ENCODE data around the gene ATRN. TPM values are rescaled to one million over a fixed set of nuclear protein-coding genes. Genes with fewer than 3 reads are reported as not detected.
"Not testable (repeated sequence)": the region's sequence is repeated elsewhere in the genome, so short reads cannot be mapped to it uniquely, and the experiment has no call there.

ATRN gene
- total RNA-seq, 1 experiment from 2014 or later = 21.6 TPM

DNA sequence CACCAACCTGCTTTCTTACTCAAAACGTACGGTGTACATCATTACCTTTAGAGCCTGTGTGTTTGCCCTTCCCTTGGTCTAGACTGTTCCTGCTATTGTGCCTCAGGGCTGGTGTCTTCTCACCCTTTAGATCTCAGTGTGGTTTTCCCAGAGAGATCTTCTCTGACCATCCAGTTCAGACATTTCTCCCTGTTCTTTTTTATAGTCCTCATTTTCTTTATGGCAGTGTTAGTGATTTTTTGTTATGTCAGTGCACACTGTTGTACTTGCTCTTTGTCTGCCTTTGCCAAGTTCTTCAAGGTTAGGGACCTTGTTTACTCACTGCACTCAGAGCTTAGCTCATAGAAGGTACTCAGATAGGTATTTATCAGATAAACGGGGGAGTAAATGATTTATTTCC lies 82.8 kb downstream of the ATRN start:
- in situ Hi-C loops (cut with HindIII; ENCODE audit: low sequenced_read_pairs) = no loop called here
- DNase-seq (ENCODE audit: low spot score) = no peak

DNA sequence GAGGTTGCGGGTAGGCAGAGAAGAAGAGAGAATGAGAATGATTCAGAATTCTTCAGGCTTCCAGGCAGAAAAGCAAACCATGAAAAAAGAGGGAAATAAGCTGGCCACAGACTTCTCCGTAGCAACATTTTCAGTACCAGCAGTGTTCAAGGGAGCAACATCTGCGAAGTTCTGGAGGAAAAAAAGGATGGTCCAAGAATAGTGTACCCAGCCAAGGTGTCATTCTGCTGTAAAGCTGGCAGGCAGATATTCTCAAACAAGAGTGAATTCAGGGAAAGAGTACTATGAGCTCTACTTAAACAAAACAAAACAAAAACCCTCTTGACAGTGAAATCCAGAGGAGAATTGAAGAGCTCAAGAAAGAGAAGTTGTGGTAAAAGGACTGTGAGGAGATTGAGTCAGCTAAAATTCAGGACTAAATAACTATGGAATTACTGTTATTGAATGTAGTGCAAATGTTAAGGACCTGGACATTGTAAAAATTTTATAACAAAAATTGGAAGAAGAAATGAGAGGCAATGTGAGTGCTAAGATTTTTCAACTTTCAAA lies 86.5 kb downstream of the ATRN start:
- DNase-seq (ENCODE audit: low spot score) = no peak
- in situ Hi-C loops (cut with HindIII; ENCODE audit: low sequenced_read_pairs) = no loop called here

- in situ Hi-C loops (cut with HindIII; ENCODE audit: low sequenced_read_pairs) = no loop called here
- no peak for DNase-seq (ENCODE audit: low spot score)
These were observed 88.4 kb downstream of the ATRN start for GRCh38 chr20:3559231-3559630.

DNA sequence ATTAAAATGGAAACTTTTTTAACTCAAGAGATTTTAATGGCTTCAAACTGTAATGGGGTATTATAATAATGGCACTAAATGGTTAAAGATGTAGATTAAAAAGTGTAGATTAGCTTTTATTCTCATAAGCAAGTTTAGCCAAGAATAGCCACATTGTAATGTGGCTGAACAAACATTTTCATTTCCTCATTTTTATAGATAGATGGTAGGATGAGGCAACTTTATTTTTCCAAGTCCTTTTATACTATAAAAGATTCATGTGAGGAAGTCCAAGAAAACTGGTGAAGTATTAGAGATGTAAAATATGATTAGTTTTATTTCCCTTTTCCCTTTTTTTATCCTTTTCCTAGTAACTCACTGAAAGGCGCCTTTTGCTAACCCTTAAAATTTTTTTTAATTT lies 88.8 kb downstream of the ATRN start:
- DNase-seq (ENCODE audit: low spot score) = no peak
- in situ Hi-C loops (cut with HindIII; ENCODE audit: low sequenced_read_pairs) = no loop called here

GRCh38 chr20:3560162-3560561 lies 89.3 kb downstream of the ATRN start:
- in situ Hi-C loops (cut with HindIII; ENCODE audit: low sequenced_read_pairs) = no loop called here

GRCh38 chr20:3560578-3560977 lies 89.8 kb downstream of the ATRN start:
- no peak for DNase-seq (ENCODE audit: low spot score)

More at GRCh38 chr20:3560162-3560561, 89.3 kb downstream of the ATRN start:
- DNase-seq (ENCODE audit: low spot score) = no peak

GRCh38 chr20:3563133-3563532 lies 92.3 kb downstream of the ATRN start:
- in situ Hi-C loops (cut with HindIII; ENCODE audit: low sequenced_read_pairs) = no loop called here
- DNase-seq (ENCODE audit: low spot score) = no peak

More at GRCh38 chr20:3560578-3560977, 89.8 kb downstream of the ATRN start:
- in situ Hi-C loops (cut with HindIII; ENCODE audit: low sequenced_read_pairs) = no loop called here

DNA sequence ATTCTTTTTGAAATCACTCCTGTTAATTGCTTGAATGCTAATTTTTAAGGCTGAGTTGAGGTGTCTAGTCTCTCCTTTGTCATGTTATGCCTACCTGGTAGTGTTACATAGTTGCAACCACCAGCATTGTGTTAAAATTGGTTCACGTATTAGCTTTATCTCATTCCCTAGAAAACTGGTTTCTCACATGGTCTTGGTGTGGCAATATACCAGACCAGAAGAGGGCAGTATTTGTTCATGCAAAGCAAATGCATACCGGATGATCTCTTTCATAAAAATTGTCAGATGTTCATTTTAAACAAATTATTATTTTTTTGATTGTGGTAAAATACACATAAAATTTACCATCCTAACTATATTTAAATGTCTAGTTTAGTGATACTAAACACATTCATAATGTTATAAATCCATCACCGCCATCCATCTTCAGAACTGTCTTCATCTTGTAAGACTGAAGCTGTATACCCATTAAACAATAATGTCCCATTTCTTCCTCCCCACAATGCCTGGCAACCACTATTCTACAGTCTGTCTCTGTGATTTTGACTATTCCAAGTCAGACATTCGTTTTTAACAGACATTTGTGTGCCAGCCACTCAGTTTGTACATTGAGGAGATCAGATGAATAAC lies 92.8 kb downstream of the ATRN start:
- peak; percentile 38 for DNase-seq (ENCODE audit: low spot score)
- in situ Hi-C loops (cut with HindIII; ENCODE audit: low sequenced_read_pairs) = no loop called here

DNA sequence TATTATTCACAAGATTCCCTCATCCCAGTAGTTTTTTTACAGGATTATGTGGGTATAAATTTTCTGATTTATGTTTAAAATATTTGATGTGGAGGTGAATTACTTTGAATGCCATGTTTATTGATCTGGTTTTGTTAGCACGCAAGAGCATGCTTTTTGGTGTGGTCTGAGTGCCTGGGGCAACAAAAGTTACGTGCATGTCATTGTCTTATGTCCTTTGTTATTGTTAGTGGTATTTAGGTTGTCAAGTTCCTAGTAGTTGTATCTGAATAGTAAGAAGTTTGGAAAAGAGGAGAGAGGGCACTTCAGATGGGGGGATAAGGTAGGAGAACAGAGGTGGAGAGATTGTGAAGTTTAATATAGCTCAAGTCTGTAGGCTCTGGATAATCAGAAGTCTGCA lies 95.0 kb downstream of the ATRN start:
- in situ Hi-C loops (cut with HindIII; ENCODE audit: low sequenced_read_pairs) = no loop called here
- no peak for DNase-seq (ENCODE audit: low spot score)

DNA sequence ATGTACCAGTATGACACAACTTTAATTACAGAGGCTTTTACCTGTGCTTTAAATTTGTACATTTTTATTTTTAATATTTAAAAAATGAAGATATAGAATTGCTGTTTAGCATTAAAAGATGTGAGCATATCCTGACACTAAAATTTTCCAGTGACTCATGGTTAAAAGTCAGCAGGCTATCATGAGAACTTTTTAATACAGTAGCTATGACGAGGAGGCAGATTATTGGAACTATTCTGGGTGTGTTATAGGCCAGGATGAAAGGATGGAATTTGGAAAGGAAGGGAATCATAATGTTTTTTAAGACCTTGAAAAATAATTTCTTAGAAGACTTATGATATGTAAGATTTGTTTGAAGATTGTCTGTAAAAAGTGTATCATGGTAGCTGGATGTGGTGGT lies 101.3 kb downstream of the ATRN start:
- DNase-seq (ENCODE audit: low spot score) = no peak
- in situ Hi-C loops (cut with HindIII; ENCODE audit: low sequenced_read_pairs) = loop anchor here (10.0 kb wide), 1 partner anchor 63 kb away; no protein-coding TSS in a partner anchor

GRCh38 chr20:3576363-3576762 lies 105.5 kb downstream of the ATRN start:
- in situ Hi-C loops (cut with HindIII; ENCODE audit: low sequenced_read_pairs) = loop anchor here (10.0 kb wide), 1 partner anchor 58 kb away; no protein-coding TSS in a partner anchor
- no peak for DNase-seq (ENCODE audit: low spot score)

DNA sequence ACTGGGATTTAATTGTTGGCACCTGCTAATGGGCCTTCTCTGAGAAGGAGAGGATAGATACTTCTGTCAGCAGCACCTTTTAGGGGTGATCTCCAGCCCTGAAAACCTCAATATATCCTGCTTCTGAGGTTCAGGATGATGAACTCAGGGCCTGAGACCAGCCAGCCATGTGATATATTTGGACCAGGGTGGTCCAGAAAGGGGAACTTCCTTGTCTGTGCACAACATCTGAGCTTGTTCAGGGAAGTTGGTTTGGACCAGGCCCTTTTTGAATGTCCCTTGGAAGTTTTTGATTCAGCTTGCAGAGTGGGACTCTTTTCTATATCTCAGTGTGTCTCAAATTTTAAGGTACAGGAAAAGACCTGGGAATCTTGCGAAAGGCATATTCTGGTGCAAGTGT lies 106.5 kb downstream of the ATRN start:
- DNase-seq (ENCODE audit: low spot score) = no peak
- in situ Hi-C loops (cut with HindIII; ENCODE audit: low sequenced_read_pairs) = loop anchor here (10.0 kb wide), 1 partner anchor 57 kb away; no protein-coding TSS in a partner anchor

DNA sequence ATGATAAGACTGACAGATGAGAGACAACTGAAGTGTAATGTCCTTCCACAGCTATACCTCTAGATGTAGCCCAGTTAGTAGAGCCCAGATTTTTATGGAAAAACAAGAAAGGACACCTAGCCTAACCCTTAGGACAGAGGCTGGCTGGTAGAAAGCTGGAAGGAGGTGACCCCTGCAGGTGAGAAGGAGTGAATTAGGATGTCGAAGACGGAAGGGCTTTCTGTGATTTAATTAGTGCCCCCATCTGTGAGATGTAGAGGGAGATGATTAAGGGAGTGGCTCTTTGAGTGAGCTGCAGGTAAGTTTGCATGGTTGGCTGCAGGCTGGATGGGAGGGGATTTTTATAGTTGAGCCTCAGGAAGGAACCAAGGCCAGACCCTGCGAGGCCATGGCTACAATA lies 109.6 kb downstream of the ATRN start:
- in situ Hi-C loops (cut with HindIII; ENCODE audit: low sequenced_read_pairs) = no loop called here
- DNase-seq (ENCODE audit: low spot score) = no peak

- in situ Hi-C loops (cut with HindIII; ENCODE audit: low sequenced_read_pairs) = no loop called here
- DNase-seq (ENCODE audit: low spot score) = no peak
These were observed 112.9 kb downstream of the ATRN start for GRCh38 chr20:3583765-3584164.

DNA sequence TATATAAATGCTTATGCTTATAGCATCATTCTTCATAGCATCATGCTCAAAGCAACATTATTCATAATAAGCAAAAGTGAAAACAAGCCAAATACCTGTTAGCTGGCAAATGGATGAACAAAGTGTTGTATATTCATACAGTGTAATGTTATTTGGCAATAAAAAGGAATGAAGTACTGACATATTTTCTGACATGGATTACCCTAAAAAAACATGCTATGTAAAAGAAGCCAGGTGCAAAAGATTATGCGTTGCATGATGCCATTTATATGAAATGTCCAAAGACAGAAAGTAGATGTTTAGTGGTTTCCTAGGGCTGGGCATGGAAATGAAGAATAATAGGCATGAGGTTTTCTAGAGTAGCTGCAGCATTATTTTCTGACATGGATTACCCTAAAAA lies 115.3 kb downstream of the ATRN start:
- DNase-seq (ENCODE audit: low spot score) = no peak
- in situ Hi-C loops (cut with HindIII; ENCODE audit: low sequenced_read_pairs) = no loop called here

- in situ Hi-C loops (cut with HindIII; ENCODE audit: low sequenced_read_pairs) = no loop called here
- DNase-seq (ENCODE audit: low spot score) = peak; percentile 9
These were observed 119.3 kb downstream of the ATRN start for GRCh38 chr20:3590164-3590563.

DNA sequence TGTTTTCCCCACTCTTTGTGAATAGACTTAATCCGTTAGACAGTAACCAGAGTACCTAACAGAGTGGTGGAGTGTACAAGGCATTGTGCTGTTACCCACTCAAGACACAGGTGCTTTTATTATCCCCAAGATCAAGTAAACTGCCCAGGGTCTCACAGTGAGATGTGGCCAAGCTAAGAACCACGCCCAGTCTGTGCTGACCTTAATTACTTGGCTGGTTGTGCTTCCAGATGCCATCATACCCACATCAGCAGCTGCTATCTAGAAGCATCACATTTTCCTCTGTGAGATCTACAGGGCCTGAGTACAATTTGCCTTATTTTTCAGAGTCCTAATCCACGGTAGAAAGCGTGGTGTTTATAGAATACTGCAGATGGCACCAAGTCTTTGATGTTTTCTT lies 122.1 kb downstream of the ATRN start:
- in situ Hi-C loops (cut with HindIII; ENCODE audit: low sequenced_read_pairs) = no loop called here
- DNase-seq (ENCODE audit: low spot score) = no peak

DNA sequence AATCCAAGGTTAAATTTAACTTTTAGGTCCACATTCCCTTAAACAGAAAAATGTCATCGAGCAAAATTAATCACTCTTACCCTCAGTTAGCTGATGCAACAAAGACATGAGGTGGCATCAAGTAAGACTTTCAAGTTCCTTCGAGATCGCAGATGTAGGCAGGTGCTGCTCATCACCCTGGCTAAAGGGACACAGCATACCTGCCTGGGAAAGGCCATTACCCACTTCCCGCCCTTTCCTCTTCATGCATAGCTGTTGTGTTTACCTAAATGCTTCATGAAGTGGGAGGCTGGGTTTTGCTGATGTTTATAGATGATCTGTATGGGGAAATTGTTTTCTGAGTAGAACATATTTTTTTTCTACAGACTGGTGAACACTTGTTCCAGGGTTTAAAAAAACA lies 124.7 kb downstream of the ATRN start:
- in situ Hi-C loops (cut with HindIII; ENCODE audit: low sequenced_read_pairs) = no loop called here
- DNase-seq (ENCODE audit: low spot score) = no peak

GRCh38 chr20:3603108-3603507 lies 132.3 kb downstream of the ATRN start:
- DNase-seq (ENCODE audit: low spot score) = no peak

DNA sequence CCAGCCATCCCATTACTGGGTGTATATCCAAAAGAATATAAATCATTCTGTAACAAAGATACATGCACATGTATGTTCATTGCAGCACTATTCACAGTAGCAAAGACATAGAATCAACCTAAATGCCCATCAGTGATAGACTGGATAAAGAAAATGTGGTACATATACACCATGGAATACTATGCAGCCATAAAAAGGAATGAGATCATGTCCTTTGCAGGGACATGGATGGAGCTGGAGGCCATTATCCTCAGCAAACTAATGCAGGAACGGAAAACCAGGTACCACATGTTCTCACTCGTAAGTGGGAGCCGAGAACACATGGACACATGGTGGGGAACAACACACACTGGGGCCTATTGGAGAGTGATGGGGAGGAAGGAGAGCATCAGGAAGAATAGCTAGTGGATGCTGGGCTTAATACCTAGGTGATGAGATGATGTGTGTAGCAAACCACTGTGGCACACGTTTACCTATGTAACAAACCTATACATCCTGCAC lies 134.6 kb downstream of the ATRN start:
- DNase-seq (ENCODE audit: low spot score); in situ Hi-C loops (cut with HindIII; ENCODE audit: low sequenced_read_pairs): not testable (repeated sequence)

More at GRCh38 chr20:3603108-3603507, 132.3 kb downstream of the ATRN start:
- in situ Hi-C loops (cut with HindIII; ENCODE audit: low sequenced_read_pairs) = no loop called here

DNA sequence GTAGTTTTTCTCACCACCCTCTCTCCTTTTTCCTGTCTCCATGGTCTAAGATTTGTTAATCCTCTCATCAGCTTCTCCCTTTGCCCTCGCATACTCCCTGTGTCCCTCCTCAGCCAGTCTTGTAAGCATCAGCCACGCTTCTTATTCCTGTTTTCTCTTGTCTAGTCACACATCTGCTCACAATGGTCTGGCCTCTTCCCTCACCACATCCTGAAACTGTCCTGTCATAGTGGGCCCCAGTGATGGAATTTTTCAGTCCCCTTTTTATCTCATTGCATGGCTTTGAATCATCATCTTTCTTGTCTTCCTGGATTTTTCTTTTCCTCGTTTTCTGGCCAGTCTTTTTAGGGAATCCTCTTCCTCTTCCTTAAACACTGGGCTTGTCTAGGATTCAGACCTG lies 135.2 kb downstream of the ATRN start:
- DNase-seq (ENCODE audit: low spot score) = no peak
- in situ Hi-C loops (cut with HindIII; ENCODE audit: low sequenced_read_pairs) = no loop called here

Measured in G401 (cell line).